8988T (cell line): ENCODE data around the gene GUCY2D.

Experiments
- DNase-seq: peaks from one replicate; pipeline ENCODE4 v3.0.0; 2011

The GUCY2D gene

GRCh38 chr17:8068736-8069586 lies 66.5 kb downstream of the GUCY2D start:
- no peak for DNase-seq

- no peak for DNase-seq
Observed at GRCh38 chr17:8069587-8069860, 67.1 kb downstream of the GUCY2D start.
